Activated CD4-positive, alpha-beta T cell treated with anti-CD3 and anti-CD28 coated beads, Interleukin-2, amount 50 U/mL, for 4 hours (primary cell): ENCODE data around the gene CYP27A1.

Experiments
- DNase-seq, 2 experiments: peaks; one replicate each; pipeline ENCODE4 v3.0.0-alpha.2; 2020

CYP27A1 gene

GRCh38 chr2:218859988-218860831 is 78.3 kb downstream of the CYP27A1 start:
- DNase-seq = no peak

- no peak for DNase-seq
These were observed 79.0 kb downstream of the CYP27A1 start for GRCh38 chr2:218860950-218861381.

GRCh38 chr2:218861645-218862318 is 79.8 kb downstream of the CYP27A1 start:
- no peak for DNase-seq

GRCh38 chr2:218863021-218863520 is 81.1 kb downstream of the CYP27A1 start:
- no peak for DNase-seq
